NCI-H345 treated with DMSO at 0.1 percent for 48 hours (cell line): ENCODE data around the gene TSFM.

Experiments used
- DNase-seq: peaks from one replicate; lab custom pipeline; 2025; ENCODE audit not compliant: unreplicated experiment; lab: John Stamatoyannopoulos, UW

TSFM gene

DNA sequence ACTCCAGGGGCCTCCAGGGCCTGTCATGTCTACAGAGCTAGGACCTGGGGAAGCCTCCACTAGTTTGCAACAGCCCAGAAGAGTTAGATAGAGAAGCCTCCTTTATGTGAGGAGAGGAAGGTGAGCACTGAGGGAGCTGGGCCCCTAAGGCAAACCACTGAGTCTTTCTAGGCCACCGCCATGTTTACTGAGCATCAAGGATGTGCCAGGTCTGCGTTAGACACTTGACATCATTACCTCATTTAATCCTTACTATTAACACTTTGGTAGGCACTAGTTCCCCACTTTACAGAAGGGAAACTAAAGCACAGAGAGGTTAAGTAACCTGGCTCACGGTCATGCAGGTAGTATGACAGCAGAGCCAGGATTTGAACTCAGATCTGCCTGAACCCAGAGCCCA lies 51.1 kb downstream of the TSFM start:
- DNase-seq, result no peak

DNA sequence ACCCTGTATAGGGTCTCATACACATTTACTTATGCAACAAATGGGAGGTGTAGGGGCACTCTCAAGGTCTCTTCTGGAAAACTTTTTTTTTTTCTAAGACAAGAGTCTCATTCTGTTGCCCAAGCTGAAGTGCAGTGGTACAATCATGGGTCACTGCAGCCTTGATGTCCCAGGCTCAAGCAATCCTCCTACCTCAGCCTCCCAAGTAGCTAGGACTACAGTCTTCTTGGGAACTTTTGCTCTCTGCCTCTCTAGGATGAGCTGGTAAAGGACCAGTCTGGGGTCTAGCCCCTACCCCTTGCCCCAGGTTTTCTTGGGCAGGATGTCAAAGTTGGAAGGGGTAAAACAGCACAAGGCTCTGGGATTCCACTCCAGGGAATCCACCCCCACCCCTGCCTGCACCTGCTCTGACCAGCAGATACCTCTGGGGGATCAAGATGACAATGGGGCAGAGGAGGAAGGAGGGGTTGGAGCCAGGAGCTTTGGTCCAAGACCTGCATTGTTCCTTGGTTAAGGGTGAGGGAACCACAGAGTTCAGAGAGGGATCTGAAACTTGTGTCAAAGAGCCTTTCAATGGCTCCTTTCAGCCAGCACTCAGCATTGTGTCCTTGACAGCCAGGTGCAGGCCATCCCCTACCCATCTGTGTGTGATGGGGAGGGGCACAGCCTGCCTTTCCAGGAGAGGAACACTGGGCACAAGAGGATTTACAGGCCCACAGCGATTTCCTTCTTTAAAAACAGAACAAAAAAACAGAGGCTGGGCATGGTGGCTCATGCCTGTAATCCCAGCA lies 51.7 kb downstream of the TSFM start:
- peak; percentile 63 for DNase-seq

DNA sequence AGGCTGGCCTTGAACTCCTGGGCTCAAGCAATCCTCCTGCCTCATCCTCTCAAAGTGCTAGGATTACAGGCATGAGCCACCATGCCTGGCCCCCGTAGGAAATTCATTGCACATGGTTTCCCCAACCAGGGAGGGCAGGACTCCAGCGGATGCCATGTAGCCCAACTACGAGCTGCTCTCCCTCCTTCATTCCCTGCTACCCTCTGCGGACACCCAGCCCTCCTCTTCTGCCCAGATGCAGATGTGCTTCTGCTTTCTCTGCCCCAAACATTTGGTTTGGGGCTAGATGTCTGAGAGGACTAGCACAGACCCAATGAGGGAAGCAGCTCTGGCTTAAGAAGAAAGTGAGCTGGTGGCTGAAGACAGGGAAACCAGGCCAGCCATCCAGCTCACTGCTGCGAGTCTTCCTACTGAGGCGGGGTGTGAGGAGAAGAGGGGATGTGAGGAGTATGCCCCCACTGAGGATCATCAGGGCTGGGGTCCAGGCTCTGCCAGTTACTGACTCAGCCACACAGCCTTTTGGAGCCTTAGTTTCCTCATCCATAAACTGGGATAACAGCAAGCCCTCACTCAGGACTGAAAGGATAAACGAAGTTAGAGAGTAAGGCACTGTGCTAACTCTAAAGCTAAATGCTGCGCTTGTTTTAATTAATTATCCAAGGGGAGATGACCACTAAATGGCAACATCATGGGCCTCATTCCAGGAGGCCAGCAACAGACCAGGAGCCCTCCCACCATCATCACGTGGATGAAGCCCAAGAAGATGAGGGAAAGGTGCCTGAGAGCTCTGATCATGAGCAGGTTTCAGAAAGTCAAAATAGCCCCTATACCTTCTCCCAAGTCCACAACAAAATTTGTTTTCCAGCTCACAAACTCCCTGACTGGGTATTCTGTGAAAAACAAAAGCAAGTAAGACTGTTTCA lies 53.0 kb downstream of the TSFM start:
- DNase-seq, result no peak

DNA sequence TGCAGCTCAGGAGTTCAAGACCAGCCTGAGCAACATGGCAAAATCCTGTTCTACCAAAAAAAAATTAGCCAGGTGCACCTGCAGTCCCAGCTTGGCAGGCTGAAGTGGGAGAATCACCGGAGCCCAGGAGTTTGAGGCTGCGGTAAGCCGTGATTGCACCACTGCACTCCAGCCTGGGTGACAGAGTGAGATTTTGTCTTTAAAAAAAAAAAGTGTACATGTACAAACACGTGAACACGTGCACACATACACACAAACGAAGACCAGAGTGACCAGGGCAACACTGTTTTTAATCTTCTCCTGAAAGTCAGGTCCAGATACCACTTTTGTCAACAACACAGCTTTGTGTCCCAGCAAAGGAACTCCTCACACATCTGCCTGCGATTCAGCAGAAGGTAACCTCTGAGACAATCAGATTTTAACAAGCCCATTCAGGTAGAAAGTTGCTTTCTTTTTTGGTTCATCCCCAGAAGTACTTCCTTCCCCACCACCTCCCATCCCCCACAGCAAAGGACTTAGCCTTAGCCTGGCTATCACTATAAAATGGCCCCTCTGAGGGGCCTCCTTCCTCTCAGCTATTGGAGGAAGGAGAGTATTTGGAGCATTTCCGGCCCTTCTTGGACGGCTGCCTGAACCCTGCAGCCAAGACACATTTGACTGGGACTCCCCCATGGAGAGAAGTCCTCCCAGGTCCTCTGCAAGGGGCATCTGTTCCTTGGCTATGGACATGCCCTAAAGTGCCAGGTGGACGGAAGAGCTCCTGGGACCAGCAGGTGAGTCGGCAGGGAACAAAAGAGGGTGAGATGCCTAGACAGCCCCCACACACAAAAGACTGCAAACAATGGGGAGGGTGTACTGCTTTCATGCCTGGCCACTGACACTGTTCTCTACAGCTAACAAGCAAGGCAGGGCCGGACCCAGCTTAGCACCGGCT lies 54.1 kb downstream of the TSFM start:
- peak; percentile 26 for DNase-seq

DNA sequence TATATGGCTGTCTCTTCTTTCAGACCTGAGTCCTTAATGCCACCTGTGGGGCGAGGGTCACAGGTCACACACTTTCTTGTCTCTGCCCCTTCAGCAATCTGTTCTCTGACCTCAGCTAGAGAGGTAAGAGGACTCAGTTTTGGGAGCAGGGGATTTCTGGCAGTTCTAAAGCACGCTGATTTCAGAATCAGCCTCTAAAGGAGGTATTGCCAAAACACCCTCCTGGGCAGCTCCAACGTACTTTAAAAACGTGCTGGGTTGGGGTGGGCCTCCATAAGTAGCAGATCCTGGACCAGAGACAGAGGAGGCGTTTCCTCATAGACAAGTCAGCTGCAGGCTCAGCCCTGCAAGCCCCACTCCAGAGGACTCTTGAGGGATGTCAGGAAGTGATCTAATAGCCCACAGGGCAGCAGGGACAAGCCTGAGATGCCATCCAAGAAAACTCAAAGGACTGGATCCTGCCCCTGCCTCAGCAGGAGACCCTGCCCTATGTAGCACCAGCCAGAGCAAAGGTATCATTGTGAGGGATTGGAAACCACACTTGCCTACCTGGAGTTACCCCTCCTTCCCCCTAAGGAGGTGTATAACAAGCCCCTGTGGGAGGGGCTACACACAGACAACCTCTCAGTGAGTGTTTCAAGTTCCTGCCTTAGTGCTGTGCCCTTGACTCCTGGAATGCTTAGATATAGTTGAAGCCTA lies 55.4 kb downstream of the TSFM start:
- DNase-seq, result no peak

DNA sequence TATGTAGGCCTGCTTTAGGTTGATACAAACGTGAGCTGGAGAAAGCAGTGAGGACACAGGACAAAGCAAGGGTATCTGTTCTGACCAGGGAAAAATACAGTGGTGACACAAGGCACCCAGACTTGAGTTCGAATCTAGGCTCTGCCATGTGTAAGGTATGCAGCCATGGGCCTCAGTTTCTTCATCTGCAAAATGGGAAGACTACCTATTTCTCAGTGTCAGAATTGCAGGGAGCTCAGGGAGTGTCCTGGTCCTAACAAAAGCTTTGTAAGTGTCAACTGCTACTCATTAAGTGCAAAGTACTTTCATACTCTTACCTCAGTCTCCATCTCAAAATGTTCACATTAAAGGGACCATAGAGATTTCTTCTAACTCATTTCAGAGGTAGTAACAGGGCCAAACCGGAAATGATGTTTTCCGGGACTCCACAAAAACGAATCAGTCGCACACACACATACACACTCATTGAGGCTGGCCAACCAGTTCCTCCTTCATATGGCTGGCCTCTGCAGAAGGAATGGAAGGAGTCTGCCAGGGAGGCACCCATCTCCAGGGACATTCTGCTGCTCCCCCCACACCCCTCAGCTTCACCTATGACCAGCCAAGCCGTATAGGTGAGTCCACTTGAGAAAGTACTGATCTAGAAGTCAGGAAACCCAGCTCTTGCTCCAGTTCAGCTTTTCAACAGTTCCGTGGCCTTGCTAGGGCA lies 56.2 kb downstream of the TSFM start:
- DNase-seq, result no peak

DNA sequence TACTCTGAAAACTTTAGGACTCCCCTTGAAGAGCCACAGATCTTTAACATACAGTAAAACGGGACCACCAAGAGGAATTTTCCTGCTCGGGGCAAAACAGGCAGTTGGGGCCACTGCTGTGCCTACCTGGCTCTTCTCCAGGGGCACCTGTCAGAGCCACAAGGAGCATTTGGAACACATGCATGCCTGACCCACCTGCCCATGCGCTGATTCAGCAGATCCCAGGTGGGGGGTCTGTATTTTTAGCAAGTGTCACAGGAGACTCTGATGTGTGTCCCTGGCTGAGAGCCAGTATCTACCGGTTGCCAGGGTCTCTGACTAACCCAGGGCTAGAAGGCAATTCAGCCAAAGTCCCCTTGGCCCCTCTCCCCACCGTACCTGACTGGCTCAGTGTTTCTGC lies 57.4 kb downstream of the TSFM start:
- peak; percentile 63 for DNase-seq

DNA sequence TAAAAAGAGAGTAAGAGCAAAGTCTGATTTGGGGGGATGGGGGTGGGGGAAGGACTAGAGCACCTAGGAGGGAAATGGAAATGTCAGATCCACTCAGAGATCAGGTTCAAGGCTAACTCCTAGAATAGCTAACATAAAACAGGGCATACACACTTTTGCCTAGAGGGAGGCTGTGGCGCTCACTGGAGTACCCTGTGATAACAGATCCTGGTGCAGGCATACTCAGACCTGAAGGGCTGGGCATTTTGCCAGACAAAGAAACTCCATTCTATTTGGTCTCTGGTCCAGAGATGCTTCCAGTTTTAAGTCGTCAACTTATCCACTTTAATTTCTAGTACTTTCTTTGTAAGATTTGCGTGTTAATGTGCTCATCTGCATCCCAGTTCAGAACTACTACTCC lies 58.1 kb downstream of the TSFM start:
- DNase-seq, result peak; percentile 86

DNA sequence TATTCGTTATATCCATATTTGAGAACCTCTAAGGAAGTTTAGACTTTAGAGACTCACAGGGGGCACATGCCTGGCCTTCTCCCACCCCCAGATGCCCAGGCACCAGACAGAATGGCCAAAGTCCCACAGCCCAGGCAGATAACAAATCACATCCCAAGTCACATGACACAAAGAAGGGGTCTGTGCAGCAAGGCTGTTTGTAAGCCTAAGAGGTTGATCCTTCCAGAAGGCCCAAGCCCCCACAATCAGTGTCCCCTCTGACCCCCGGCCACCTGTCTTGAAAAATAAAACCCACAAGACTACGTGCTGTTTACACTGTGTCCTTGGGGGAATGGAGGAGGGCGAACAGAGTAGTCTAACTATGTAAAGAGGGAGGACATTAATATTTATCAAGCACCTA lies 58.9 kb downstream of the TSFM start:
- DNase-seq, result no peak

DNA sequence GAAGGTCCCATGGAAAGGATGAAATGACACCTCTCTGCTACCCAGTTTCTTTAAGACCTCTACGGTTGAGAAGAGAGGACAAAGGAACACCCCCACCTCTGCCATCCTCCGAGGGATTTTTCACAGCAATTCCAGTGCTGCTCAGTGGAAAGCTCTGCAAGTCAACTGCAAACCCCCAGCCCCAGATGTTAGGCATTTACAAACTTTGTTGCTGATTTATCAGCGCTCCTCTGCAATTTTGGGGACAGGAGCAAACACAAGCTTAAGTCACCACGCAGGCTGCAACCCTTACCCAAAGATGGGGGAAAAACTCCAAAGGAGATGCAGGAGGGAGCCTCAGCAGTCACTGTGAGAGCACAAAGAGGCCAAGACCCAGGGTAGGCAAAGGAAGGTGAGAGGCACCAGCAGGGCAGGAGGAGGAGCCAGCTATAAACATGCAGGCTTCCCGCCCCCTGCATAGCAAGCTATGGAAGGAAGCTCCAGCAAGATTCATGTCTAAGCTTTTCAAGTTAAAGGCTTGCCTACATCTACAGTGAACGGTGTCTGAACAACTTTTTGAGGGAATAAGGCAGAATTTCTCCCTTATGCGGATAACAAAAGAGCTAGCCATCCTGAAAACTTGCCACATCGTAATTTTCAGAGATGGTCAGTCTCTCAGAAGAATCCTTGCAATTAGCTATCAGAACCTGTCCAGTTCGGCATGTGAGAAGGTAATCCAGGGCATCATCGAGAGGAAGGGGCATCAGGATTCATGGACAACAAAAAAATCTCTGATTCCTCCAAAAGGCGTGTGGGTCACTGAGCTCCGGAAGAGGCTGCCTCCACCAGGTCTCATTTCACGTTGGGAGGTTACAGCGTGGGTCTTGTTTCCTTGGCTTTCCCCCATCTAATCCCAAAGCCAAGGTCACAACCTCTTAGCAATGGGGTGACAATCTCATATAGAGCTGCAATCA lies 60.0 kb downstream of the TSFM start:
- no peak for DNase-seq

DNA sequence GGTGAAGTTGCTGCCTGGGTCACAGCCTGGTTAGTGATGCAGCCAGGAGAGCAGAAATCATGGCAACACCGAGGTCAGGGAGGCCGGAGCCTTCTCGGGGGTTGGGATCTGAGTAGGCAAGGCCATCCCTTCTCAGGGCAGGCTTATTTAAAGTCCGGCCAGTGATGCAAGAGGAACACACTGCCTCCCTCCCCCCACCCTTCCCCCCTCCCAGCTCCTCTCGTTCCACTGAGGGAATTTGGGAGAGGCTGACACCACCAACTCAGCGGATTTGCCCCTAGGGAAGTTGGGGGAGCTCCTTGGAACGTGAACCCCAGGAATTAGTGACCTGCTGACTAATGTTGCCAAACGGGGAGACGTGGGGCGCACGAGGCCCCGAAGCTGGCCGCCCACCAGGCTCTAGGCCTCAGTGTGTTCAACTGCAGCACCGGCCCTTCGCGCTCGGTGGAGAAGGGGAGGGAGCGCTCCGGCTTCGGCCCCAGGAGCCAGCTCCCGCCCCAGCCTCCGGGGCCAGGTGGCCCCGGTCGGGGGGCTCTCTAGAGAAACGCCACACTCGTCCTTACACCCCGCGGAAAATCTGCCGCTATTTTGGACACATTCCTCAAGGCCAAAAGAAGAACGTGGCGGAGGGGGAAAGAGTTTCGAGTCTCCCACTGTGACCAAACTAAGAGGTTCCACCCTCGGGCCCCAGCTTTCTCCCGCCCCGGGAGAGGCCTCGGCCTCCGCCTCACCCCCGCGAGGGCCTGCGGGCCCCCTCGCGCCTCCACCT lies 62.3 kb downstream of the TSFM start:
- no peak for DNase-seq

DNA sequence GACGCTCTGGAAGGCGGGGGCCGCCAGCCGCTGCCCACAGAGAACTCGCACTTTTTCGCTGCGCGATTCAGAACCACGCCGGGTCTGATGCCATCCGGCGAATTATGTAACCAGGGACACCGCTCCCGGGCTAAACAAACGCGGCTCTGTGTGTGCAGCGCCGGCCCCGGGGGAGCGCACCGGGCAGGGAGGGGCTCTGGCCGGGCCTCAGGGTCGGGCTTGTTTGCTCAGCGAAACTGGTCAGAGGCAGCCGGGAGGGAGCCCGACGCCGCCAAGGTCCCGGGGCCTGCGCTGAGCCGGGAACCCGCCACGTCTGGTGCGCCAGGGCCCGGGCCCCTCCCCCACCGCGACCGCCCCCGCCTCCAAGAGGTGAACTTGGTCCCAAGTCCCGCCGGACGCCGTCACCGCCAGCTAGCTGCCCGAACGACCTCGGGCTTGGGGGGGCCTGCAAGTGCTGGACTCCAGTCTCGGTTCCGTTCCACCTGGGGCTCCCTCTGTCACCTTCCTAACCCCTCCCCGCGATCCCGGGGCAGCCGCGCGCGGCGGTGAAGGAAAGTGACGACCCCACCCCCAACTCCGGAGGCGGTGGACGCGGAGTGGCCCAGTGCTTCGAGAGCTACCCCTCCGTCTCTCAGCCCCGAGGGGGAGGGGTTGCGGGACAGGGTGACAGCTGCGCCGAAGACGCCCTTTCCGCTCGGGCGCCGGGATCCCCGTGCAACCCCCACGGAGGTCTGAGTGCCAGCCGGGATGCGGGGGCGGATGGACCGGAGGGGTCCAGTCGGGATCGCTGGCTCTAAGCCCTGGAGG lies 63.1 kb downstream of the TSFM start:
- DNase-seq, result no peak

DNA sequence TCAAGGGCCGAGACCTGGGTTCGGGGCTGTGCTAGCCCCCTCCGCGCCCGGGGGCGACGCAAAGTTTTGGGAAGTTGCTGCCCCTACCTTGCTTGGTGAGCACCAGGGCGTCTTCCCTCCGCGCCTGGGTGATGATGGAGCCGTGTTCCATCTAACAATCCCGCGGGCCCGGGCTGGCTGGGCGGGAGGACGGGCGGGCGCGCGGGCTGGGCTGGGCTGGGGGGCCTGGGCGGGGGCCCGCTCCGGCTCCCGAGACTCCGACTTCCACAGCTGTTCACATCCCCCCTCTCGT lies 63.6 kb downstream of the TSFM start:
- no peak for DNase-seq

DNA sequence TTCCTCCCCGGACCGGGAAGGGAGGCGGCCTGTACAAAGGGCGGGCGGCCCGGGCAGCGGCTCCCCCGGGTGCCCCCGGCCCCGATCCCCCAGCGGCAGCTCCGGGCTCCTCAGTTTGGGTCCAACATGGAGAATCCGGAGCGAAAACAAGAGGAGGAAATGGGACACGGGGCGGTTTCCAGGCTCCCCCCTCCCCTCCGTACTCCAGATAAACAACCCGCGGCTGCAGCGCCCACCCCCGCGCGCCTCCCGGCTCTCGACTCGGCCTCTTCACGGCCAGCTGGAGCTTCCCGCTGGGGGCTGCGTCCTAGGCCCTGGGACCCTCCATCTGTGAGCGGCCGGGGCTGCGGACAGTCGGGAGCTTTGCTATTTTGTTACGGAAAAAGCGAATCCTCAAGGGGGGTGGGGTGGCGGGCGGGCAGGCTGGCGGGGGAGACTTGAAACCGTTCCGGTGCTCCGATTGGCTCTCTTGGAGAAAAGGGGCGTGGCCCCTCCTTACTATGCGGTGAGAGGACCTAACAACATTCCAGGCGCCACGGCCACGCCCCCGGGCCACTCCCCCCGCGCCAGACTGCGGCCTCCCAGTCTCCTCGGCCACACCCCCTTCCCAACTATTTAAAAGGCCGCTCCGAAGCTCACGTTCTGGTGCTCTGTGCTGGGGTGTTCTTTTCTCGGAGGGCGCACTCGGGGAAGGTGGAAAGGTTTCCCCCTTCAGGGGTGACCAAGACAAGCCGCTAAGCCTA lies 64.2 kb downstream of the TSFM start, which contains the start of gene CTDSP2:
CTDSP2 (minus strand) TSS at position 153 of the 743 bp plus-strand sequence. CDS start 294 bp downstream, outside the sequence.
- DNase-seq, result peak; percentile 97
